Hematopoietic multipotent progenitor cell treated with erythropoietin and hydrocortisone succinate and interleukin-3 and kit ligand, for 15 days (in vitro differentiated cells): ENCODE data around the gene PTPN21.

Source experiments
- DNase-seq: peaks from one replicate; pipeline ENCODE4 v3.0.0-alpha.2; 2015; ENCODE audit warnings: low spot score

The PTPN21 gene

GRCh38 chr14:88468406-88468805 lies 86.4 kb downstream of the PTPN21 start:
- no peak for DNase-seq

DNA sequence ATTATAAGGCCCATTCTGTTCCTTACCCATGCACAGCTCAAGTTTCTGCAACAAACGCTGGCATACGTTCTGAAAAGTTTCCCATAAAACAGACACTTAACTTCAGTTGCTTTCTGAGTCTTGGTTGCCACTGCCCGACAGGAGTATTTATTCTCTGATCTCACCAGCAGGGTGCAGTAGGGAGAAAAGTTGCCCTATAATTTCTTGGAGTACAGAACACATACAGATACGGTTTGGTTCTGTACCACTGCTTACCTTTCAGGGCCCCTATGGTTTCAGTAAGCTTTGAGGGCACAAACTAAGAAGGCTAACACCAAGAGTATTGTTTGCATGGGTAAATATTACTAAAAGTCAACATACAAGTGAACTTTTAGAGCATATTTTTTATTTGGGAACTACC lies 91.5 kb downstream of the PTPN21 start:
- DNase-seq = no peak

- no peak for DNase-seq
These were observed 99.9 kb downstream of the PTPN21 start for GRCh38 chr14:88454886-88455285.

DNA sequence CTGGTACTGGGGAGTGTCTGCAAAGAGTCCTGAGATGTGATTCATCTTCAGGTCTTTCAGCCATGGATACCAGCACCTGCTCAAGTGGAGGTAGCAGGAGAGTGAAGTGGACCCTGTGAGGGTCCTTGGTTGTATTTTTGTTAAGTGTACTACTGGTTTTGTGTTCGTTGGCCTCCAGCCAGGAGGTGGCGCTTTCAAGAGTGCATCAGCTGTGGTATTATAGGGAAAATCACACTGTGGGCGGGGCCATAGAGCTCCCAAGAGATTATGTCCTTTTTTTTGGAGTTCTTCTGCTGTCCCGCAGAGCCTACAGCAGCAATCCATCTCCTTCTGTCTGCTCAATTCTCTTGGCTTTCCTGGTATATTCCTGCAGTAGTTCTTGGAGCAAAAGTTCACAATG lies 102.6 kb downstream of the PTPN21 start:
- DNase-seq = no peak

- DNase-seq = no peak
These were observed 115.7 kb downstream of the PTPN21 start for GRCh38 chr14:88439088-88439487.

DNA sequence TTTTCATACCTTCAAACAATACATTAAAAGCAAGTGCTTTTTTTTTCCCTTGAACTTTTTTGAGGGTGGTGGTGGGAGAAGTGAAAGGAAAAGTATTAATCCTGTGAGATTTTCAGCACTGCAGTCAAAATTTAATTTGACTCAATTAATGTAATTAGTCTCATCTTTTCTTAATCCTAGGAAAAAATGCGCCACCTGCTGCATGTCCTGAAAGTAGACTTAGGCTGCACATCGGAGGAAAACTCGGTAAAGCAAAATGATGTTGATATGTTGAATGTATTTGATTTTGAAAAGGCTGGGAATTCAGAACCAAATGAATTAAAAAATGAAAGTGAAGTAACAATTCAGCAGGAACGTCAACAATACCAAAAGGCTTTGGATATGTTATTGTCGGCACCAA lies 117.1 kb downstream of the PTPN21 start:
- DNase-seq = no peak

DNA sequence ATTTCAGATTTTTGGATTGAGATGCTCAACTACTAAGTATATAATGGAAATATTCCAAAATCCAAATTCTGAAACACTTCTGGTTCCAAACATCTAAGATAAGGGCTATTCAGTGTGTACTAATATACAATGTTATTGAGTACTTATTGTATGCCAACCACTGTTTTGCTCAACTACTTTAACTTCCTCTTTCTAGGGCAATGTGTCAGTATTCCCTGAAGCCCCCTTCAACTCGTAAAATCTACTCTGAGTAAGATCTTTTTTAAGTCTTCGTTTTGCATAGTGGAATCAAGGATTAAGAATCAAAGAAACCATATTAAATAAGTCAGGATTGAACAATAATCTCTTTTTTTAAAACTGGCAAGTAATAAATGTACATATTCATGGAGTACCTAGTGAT lies 123.8 kb downstream of the PTPN21 start:
- DNase-seq = no peak

DNA sequence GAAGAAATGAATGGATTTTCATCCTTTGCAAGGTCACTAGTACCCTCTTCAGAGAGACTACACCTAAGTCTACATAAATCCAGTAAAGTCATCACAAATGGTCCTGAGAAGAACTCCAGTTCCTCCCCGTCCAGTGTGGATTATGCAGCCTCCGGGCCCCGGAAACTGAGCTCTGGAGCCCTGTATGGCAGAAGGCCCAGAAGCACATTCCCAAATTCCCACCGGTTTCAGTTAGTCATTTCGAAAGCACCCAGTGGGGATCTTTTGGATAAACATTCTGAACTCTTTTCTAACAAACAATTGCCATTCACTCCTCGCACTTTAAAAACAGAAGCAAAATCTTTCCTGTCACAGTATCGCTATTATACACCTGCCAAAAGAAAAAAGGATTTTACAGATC lies 128.5 kb downstream of the PTPN21 start:
- DNase-seq = no peak

DNA sequence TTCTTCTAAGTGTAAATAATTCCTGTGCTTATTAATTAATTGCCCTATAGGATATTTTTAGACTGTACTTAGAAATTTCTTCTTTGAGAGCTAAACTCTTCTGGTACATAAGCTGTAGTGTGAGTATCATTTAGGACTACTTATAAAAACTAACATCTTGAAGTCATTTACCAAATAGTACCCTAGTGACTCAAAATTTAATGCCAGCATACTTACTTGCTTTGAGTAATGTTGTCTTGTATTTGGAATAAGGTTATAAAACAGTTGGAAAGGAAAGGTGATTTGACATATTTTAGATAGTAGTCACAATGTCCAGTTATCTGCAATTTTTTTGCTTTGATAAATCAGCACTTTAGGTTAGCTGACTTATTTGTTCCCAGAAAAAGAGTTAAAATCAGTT lies 130.2 kb downstream of the PTPN21 start:
- DNase-seq = no peak

DNA sequence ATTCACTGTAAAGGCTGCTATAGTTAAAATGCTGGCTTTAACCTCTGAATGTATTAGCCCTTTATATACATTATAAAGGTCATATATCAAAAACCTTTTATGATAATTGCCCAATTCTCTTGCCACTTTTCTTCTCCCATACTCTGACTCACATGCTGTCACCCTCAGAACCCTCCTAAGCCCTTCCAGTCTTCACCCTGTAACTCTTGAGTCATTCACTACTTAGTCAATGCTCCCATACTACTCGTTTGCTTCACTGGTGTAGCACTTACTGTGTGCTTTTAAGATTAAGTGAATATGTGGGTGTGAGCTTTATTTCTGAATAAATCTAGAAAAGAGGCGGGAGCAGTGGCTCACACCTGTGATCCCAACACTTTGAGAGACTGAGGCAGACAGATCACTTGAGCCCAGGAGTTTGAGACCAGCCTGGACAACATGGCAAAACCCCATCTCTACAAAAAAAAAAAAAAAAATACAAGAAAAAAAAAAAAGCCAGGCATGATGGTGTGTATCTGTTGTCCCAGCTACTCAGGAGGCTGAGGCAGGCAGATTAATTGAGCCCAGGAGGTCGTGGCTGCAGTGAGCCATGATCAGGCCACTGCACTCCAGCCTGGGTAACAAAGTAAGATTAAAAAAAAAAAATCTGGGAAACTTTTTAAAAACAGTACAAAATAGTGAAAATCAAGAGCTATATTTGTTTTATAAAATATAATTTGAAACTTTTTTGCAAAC lies 131.7 kb downstream of the PTPN21 start:
- DNase-seq = no peak

- DNase-seq = no peak
These were observed 132.8 kb downstream of the PTPN21 start for GRCh38 chr14:88422047-88422446.

DNA sequence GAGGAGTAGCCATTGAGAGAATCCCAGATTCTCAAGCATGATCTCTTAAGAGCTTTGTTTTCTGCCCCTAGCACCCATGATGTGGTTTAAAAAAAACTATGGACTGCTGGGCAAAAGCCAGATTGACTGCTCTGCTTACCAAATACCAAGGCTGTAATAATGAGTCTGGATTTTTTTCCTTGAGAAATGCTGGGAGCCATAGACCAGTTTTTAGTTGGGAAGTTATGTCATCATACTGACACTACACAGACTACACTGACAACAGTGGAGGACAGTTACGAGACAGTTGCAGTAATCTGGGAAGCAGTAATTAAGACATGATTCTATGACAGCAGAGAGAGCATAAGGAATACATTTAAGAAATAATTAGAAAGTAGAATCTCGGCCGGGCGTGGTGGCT lies 133.5 kb downstream of the PTPN21 start:
- no peak for DNase-seq

DNA sequence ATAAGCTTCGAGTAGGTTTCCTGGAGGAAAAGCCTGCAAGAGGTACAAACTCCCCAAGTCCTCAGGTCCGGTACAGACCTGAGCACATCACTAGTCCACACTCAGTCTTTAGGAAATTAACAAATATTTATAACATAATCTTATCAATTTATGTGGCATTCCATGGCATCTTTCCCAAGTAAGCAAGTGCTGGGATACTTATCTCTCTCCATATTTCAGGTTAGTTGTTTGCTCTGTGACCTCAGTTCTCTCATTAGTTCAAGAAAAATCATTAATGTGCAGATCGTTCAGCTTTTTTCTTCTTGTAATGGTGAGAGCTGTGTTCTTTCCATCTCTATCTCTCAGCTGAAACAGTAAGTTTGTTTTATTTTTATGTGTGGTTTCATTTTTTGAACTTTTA lies 134.6 kb downstream of the PTPN21 start:
- DNase-seq = no peak

DNA sequence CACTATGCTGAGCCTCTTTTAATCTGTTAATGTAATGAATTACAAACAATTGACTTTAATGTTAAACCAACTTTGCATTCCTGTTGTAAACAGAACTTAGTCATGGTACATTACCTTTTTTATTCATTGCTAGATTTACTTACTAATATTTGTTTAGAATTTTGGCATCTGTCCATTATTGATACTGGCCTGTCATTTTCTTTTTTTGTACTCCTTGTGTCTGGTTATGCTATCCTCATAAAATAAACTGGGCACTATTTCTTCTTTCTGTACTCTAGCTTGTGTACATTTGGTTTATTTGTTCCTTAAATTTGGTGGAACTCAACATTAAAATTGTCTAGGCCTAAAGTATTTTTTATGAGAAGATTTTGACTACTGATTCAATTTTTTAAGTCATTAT lies 137.2 kb downstream of the PTPN21 start:
- DNase-seq = no peak
